Retinal pigment epithelial cell (primary cell): Measurements from ENCODE around the gene DDX52.

Experiments
- DNase-seq: peaks from one replicate; pipeline ENCODE4 v3.0.0-alpha.2; 2010; ENCODE audit warnings: low read depth
- H3K4me3 ChIP-seq: 2 replicates; pipeline ENCODE4 v1.5.1; 2011; ENCODE audit warnings: mild to moderate bottlenecking, low read length, control low read depth, moderate library complexity
- TF ChIP-seq, protein P1 (sequence below): conservative IDR thresholded peaks from 2 replicates; pipeline ENCODE4 v1.5.1; 2011; ENCODE audit warnings: low read depth, low read length, control low read depth, inconsistent platforms

Gene DDX52

DNA sequence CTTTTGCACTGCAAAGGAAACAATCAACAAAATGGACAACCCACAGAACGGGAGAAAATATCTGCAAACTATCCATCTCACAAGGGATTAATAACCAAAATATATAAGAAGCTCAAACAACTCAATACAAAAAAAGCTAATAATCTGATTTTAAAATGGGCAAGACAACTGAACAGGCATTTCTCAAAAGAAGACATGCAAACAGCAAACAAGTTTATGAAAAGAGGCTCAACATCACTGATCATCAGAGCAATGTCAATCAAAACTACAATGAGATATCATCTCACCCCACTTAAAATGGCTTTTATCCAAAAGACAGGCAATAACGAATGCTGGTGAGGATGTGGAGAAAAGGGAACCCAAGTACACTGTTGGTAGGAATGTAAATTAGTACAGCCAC lies 68.8 kb downstream of the DDX52 start:
- H3K4me3 ChIP-seq: no peak overlapping the region
- TF ChIP-seq, protein P1, sequence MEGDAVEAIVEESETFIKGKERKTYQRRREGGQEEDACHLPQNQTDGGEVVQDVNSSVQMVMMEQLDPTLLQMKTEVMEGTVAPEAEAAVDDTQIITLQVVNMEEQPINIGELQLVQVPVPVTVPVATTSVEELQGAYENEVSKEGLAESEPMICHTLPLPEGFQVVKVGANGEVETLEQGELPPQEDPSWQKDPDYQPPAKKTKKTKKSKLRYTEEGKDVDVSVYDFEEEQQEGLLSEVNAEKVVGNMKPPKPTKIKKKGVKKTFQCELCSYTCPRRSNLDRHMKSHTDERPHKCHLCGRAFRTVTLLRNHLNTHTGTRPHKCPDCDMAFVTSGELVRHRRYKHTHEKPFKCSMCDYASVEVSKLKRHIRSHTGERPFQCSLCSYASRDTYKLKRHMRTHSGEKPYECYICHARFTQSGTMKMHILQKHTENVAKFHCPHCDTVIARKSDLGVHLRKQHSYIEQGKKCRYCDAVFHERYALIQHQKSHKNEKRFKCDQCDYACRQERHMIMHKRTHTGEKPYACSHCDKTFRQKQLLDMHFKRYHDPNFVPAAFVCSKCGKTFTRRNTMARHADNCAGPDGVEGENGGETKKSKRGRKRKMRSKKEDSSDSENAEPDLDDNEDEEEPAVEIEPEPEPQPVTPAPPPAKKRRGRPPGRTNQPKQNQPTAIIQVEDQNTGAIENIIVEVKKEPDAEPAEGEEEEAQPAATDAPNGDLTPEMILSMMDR: no peak
- no peak for DNase-seq

DNA sequence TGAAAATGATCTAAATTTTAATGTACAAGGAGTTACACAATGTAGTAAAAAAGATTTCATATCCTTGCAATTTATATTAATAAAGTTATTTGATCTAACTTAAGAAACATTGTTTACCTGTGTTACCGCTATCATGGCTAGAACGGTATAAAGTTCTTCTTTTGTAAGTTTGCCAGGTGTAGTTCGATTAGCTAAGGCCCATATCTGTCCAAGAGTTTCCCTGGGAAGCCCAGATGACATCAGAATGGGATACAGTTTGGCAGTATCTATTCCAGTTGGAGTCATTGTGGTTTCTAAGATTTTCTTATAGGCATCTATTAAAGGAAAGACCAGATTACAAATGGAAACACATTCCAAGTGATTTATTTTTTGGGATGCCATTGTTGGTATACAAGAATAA lies 71.6 kb downstream of the DDX52 start:
- no peak overlapping the region for H3K4me3 ChIP-seq
- TF ChIP-seq, protein P1: no peak

DNA sequence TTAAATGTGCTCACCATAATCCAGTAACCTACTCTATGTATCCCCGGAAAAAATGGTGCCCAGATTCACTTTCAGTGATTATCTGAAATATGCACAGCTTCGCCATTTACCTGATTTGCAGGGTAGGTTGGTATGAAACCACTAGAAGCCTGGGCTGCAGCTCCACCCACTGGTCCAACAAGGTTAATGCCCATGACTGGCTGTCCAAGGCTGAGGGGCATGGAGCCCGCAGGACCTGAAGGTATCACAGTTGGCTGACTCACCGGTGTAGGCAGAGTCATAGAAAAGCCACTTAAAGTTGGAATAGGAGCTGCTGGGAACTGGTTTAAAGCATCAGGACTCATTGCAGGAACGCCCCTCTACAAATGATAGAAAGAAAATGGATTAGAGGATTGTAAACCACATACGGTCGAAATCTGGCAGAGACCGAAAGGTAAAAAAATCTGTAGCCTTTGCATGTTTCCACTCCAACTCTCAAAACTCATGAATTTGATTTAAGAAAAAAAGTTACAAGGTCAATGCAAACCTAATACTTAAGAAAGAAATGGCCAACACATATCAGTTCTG lies 72.6 kb downstream of the DDX52 start:
- peak; percentile 61 for DNase-seq
- no peak overlapping the region for H3K4me3 ChIP-seq
- TF ChIP-seq, protein P1: peak; percentile 84

More for the DNA sequence above, 71.6 kb downstream of the DDX52 start:
- DNase-seq: no peak

DNA sequence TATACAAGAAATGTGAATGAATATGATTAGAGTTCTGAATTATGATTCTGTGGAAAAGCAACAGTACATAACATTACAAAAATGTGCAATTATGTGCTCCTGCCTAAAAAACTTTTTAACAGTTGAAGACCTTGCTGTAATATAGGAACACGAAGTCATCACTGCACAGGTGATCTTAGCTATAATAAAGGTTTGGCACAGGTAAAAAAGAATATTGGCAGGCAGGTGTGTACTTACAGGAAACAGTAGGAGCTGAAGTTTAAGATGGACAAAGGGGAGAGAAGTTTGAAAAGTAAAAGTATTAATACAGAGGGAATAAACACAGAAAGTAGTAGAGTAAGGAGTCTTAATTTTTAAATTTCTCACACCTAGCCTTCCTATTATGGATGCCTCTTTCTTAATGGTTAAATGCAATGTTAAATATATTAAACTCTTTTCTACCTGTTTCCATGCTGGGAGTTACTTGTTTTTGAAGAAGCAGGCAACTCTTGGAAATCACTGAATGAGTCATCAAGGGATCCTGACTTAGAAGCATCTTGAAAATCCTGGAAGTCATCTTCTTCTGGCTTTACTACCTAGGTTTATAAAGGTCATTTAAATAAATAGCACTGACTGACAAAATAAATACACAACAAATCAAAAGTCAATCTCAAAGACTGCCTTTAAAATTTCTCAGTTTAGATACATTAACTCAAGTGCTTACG lies 74.7 kb downstream of the DDX52 start:
- no peak for DNase-seq
- H3K4me3 ChIP-seq: no peak overlapping the region
- TF ChIP-seq, protein P1: no peak

DNA sequence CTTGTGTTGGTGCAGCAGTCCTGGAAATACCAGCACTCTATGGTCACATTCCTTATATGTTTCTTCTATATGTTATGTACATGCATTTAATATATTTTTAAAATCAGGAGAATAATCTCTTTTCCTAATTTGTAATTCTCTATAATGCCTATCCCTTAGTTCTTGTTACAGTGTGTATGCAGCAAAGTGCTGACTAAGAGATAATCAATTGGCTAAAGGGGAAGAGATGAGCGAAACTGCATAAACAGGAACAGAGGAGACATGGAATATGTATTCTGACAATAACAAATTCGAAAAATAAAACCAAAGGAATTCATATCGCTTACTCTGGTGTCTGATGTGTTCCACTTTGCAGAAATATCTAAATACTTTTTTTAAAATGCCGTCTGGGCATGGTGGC lies 75.7 kb downstream of the DDX52 start:
- DNase-seq: no peak
- H3K4me3 ChIP-seq: no peak overlapping the region
- TF ChIP-seq, protein P1: no peak

DNA sequence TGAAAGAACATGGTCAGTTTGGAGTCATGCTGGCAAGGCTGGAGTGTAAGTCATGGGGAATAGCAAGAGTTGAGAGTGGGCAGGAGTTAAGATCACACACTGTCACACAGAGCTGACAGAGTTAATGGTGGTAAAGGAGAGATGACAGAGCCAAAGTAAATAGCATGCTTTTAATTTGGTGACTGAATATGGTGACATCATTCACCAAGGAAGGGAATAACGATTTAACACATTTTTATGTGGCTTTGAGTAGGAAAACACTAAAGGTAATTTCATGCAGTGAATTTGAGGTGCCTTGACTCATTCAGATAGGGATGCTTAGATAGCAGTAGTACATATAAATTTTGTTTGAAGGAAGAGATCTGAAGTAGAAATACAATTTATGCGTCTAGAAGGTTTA lies 76.1 kb downstream of the DDX52 start:
- DNase-seq: no peak
- TF ChIP-seq, protein P1: no peak

DNA sequence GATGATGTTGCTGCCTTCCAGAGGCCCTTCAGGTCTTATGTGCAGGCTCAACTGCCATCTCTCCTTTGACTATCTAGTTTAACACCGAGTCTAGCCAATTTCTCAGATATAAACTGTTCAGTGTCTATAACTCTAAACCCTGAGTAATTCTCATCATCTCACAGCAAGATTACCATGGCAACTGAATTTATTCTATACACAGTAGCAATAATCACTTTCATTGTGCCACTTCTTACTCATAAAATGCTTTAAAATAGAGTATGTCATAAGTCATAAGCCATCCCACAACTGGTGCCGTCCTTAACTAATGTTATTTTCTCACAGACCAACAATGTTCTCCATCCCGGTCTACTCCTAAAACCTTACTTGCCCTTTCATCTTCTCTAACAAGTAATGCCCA lies 79.0 kb downstream of the DDX52 start:
- H3K4me3 ChIP-seq: no peak overlapping the region
- TF ChIP-seq, protein P1: no peak
- DNase-seq: no peak

More for the DNA sequence above, 76.1 kb downstream of the DDX52 start:
- no peak overlapping the region for H3K4me3 ChIP-seq
